GM21360 (cell line): Measurements from ENCODE around the gene RBM33.

Experiments
- ATAC-seq: cut with Tn5 transposase; IDR thresholded peaks from one replicate; pipeline ENCODE4 v1.9.1; 2021; ENCODE audit warnings: mild to moderate bottlenecking, moderate library complexity; ENCODE audit not compliant: unreplicated experiment

RBM33 gene

DNA sequence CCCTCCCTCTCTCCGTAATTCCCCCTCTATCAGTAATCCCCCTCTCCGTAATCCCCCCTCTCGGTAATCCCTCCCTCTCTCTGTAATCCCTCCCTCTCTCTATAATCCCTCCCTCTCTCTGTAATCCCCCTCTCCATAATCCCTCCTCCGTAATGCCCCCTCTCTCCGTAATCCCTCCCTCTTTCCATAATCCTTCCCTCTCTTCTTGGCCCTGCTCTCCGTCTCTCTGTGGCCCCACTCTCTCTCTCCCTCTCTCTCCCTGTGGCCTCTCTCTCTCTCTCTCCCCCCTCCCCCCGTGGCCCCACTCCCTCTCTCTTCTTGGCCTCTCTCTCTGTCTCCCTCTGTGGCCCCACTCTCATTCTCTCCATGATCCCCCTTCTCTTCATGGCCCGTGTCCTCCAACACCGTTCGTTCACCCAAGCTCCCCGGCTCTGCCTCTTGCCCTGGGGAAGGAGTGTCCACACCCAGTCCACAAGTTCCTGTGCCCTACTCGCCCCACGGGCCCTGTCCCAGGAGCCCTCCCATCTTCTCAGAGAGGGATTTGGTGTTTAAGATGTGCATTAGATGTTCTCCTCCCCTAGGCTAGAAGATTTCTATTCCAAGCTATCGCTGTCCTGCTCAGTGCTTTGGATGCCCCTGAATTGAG, 148.0 kb downstream of the RBM33 start:
- ATAC-seq = no peak

DNA sequence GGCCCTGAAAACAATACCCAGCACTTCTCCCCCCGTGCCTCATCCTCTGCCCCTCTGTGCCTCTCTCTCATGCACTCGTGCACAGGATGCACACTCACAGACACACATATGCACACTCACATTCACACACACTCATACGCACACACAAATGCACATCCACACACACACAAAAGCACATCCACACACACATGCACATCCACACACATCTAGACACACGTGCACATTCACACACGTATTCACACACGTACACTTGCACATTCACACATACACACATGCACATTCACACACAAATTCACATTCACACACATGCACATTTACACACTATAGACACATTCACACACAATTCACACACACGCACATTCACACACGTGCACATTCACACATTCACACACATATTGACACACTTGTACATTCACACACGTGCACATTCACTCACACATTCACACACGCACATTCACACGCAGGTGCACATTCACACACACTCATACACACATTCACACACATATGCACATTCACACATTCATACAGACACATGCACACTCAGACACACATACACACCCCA, 148.6 kb downstream of the RBM33 start:
- no peak for ATAC-seq

DNA sequence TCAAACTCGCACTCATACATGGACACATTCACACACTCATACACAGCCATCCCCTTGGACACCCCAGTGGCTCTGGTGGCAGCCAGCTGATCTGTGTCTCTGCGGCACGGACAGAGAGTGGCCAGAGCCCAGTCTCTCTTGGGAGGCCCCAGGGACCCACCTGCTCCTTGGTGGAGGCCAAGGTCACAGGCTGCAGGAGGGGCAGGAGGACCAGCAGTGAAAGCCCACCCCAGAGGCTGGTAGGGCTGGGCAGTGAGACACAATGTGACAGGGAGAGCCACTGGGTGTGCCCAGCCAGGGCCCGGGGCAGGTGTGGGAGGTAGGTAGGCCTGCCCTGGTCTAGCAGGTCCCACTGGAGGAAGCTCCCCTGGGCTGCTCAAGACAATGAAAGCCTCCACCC, 149.3 kb downstream of the RBM33 start:
- ATAC-seq = no peak

DNA sequence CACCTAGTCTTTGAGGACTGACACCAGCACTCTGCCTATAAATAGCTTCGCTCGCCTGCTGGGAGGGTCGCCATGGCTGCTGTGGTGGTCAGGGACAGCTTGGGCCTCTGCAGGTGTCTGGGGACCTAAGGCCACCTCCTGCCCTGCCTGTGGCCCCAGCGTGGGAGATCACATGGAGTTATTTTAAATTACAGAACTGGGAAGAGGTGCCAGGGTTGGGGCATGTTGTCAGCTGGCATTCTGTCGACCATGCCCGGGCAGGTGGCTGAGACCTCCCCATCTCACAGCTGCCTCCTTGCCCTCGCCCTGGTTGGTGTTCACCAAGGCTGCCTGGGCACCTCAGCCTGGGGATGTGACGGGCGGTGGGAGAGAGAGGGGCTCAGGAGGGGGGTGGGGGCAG, 149.7 kb downstream of the RBM33 start:
- no peak for ATAC-seq

DNA sequence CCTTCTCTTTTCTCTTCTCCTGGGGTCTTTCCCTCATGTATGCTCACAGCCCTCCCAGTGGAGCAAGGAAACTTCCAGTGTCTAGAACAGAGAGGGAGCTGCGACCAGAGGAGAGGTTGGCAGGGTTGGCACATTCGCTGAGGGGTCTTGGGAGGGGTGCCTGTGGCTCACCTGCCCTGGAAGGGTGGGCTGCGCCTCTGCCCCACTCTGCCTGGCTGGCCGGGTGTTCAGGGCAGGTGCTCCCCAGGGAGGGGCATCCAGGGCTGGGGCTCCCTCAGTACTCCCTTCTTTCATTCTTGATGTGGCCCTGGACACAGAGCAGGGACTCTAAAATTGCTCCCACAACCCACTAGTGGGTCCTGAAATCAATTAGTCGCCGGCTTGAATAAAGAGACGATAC, 150.9 kb downstream of the RBM33 start:
- no peak for ATAC-seq

DNA sequence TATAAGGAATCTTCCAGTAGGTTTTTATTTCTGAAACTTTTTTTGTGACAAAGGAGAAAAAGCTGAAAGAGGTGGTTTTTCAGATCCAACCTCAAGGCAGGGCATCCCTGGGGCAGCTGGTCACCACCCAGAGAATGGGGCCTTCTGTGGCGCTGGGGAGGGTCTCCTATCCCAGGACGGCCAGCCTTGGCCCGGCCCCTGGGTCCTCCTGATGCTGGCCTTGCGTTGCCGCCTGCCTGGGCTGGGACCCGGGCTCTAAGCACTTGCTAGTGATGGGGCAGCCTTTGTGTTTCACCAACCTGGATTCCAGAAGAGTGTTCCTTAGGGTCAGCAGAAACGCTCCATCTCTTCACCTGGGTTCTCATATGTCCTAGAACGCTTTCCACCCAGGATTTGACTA, 151.5 kb downstream of the RBM33 start:
- no peak for ATAC-seq

DNA sequence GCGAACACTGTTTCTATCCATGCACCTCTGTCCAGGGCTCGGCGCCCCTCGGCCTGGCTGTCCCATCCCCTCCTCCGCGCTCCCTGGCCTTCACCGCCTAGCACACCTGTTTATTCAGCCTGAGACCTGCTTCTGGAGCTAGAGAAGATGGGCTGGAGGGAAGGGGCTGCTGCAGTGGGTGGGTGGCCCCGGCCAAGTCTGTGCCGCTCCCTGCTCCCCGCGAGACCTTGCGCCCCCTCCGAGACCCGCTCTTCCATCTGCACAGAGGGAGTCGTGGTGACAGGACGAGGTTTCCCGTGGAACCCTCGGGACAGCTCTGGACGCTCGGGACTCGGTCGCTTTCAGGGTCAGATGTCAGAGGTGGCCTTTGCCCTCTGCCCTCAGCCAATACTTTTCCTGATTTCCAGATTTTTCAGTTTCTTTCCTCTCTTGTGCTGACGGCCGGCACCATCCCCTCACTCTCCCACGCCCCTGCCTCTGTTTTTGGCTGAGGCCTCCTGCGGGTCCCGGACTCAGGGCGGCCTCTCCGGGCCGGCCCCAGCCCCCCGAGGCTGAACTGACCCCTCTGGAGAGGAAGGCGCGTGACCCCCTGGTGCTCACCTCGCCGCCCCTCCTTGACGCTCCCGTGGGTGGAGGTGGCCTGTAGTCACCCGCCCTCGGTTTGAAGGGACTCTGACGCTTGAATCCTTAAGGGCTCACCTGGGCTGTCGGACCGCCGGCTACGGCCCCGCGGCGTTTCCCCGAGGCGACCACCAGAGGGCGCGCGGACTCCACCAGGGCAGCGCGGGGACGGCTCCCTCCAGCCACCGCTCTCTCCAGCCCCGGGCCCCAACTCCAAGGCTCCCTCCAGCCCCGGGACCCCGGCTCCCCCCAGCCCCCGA, 152.2 kb downstream of the RBM33 start:
- peak; percentile 62 for ATAC-seq

DNA sequence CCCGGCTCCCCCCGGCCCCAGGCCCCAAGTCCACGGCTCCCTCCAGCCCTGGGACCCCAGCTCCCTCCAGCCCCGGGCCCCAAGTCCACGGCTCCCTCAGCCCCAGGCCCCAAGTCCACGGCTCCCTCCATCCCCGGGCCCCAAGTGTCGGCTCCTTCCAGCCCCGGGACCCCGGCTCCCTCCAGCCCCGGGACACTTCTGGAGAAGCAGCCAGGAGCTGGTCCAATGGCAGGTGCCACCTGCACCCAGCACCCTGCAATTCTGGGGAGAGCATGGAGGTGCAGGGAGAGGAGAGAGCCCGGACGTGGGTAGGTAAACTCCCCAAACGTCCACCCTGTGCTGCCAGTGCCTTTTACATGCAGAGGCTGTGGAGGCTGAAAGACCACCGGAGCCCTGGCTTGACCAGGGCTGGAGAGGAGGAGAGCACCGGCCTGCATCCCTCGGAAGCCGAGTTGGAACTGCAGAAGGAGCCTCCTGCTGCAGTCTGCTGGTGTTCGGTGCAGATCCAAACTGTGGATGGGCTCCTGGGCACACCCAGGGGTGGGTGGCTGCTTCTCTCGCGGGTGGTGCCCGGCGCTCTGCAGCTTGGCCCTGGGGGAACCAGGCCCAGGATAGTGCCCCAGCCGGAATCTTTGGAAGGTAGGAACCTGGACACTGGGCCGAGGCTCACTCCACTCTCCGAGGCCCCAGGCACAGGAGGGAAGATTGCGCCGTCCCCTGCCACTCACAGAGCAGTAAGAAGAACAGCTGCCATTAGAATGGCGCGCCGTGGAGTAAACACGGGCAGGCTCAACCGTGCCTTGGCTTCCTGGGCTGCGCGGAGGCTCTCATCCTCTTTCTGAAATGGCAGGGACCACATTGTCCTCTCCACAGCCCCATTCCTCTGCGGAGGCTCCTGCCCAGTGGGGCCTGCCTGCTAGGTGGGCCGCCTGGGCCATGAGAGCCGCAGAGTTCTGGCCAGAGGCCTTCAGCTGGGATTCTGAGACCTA, 153.1 kb downstream of the RBM33 start:
- no peak for ATAC-seq

DNA sequence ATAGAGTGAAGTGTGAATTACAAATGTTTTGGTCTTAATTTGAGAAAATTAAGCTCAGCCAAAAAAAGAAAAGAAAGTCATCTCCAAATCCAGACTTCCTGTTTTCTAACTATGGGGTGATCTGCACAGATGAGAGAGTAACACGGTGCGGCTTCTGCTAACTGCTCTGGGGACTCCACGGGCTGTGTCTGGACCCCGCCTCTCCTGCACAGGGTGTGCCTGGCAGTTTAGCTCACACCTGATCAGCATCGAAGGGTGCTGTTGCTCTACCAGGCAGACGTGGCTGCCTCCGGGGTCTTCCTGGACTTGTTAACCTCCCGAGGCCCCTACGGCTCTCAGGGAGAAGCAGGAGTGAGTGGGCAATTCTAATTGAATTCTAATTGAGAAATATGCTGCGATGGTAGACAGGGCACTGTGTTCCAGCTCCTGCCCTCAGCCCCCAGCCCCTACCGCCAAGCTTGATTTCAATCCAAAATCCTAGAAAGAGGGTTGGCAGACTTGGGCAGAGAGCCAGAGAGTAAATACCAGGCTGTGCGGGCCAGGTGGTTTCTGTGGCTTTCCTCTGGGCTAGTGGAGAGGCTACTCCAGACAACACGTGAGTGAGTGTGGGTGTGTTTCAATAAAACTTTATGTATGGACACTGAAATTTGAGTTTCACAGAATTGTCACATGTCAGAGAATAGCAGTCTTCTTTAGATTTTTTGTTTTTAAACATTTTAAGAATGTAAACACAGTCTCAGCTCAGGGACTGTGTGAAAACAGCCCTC, 154.4 kb downstream of the RBM33 start:
- no peak for ATAC-seq

DNA sequence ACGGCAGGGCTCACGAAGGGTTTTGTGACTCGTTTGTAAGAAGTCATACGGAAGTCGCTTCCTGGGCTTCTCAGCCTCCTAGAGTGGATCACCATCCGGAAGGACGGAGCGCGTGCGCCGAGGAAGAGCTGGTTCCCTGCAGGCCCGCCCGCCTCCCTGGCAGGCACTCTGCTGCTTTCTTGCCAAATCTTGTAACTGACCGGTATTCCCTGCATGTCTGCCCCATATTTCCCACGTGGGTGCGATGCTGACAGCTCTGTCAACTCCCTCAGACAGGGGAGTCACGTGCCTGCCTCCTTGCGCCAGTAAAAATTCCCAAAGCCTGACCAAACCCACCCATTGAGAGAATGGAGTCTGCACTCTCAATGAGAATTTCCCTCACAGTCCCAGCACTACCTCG, 155.1 kb downstream of the RBM33 start:
- no peak for ATAC-seq

DNA sequence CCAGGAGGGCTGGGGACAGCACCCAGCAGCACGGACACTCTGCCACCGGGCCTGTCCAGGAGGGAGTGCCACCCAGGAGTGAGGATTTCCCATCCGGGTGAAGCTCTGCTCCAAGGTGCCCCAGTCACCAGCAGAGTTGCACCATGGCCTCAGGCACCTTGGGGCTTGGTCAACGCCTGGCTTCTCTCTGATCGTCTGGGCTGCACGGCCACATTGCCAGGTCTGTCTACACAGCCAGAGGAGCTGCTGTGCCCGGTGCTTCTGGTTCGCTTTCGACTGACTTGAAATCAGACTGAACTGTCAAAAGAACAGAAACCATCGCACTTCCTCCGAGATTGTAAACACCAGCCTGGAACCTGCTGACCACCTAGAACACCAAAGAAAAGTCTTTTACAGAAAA, 155.8 kb downstream of the RBM33 start:
- no peak for ATAC-seq

DNA sequence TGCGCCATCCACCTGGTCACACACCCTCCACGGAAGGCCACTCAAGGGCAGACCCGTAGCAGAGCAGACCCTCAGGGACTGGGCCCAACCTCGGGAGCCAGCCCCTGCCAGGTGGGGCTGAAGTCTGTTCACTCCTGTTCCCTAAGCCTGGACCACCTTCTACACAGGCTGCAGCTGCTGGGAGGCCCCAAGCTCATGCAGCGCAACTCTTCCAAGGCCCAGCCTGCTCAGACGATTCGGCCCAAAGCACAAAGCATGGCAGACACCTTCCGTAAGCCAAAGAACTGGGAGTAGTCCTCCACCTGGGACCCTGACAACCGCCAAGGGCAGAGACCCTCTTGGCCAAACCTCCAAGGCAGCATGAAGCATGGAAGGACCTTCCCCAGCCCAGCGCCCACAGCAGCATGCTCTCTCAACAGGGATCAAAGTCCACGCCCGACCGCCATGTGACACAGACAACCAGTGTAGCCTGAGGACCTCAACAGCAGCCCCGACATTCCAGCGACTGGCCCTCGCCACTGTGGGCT, 156.3 kb downstream of the RBM33 start:
- ATAC-seq = no peak

DNA sequence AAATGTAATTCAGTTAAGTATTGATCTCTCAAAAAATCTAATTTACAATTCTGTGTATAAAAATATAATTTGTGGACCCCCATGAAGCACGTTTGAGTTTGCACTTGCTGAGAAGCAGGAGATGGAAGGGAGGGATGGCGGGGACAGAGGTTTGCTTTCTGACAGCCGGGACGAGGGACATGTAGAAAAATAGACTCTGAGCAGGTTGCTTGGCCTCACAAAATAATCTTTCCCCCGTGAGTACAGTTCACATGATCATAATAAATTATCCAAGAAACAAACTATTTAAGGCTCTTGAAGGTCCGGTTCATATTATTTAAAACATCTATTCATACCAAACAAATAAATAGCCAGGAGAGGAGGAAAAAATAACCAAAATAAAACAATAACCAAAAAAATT, 157.8 kb downstream of the RBM33 start:
- no peak for ATAC-seq

DNA sequence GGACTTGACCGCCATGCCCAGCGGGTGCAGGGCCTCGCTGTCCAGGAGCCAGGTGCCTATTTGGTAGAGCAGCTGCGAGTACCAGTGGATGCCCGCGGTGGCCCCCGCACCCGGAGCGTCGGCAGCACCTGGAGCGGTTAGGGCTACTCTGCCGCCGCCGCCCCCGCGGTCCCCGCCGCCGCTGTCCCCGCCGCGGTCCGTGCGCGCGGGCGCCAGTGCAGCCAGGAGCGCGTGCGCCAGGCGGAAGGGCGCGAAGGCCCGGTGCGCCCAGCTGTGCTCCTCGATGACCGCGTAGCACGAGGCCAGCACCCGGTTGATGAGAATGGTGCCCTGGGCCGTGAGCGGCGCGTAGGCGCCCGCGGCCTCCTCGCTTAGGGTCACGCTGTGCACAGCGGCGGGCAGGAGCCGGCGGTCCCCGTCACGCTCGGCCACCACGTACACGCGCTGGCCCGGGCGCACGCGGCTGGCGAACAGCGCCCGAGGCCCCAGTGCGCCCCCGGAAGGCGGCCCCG, 158.5 kb downstream of the RBM33 start:
- no peak for ATAC-seq

DNA sequence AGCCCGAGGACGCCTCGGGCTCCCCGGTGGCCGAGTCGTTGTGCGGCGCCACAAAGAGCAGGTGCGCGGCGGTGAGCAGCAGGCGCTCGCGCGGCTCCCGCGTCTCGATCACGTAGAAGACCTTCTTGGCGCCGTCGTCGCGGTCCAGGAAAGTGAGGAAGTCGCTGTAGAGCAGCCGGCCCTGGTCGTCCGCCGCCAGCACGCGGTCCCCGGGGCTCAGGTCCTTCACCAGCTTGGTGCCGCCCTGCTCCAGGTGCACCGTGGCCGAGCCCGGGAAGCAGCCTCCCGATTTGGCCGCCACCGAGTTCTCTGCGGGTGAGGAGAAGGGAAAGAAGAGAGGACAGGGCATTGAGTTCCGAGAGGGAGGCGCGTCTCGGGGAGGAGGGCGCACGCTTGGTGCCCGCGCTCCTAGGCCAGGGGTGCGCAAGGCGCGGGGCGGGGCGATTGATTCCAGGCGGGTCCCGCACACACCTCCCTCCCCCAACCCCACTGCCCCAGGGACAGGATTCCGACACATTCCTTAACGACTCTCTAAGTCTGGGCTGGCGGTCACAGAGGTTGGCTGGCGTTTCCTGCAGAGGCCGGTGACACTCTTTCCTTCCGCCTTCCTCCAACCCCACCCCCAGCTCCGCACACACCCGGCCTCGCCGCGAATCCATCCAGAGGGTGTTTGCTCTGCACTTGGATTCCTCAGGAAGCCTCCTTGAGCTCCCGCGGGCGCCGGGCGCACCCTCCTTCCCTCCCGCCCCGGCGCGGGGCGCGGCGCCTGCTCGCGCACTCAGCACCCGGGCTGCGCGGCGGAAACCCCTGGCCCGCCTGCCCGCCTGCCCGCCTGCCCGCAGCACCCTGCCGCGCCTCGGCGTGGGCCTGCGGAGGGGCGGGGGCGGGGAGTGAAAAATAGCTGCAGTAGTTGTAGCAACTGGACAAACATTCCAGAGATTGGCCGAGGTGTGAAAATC, 159.2 kb downstream of the RBM33 start:
- no peak for ATAC-seq

DNA sequence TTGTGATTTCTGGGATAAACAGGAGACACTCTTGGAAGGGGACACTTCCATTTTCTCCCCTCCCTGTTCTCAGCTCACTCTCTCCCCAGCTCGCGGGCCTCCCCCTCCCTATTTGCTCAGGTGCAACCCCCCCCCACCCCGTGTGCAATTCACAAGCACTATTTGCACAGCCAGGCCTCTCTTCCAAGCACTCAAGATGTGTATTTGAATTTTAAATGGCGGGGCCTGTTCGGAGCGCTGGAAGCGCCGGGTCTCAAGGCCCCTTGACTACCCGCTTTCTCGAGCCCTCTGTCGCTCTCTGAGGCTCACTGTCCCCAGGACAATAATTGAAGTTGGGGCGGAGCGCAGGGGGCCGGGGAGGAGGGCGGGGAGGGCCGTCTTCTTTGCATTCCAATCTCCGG, 160.0 kb downstream of the RBM33 start:
- no peak for ATAC-seq

DNA sequence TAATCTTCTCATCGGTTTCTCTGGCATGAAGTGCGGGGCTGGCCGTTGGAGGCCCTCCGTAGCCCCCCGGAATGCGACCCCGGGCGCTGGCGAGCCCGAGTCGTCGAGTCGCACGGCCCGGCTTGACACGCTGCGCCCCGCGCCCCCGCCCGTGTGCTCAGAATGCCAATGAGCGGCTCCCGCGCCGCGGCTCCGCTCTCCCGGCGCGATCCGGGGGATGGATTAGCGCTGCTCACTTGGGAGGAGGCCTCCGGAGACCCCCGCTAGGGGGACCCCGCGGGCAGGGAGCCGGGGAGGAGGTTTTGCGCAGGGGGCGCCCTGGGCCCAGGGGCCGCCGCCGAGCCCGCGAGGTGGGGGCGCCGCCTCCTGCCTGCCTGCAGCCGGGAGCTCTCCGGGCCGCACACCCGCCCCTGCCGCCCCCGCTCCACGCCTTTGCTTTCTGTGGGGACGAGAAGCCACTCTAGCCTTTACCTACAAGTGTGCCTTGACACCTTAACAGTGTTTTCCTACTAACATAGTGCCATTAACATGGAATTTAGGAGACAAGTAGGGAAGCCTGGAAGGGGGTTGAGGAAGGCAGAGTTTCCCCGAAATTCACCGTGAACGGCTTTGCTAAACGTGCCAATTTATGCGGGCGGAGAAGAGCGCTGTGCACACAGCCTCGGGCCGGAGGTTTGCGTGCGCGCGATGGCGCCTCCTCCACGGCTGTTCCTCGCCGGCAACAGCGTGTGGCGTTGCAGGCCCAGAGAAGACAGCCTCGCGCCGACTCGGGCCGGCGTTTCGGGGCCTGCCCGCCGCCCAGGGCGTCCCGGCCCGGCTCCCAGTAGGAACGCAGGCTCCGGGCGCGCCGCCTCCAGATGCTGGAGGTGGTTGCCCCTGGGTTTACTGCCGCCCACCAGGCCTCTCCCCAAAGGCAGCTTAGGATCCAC, 160.7 kb downstream of the RBM33 start:
- no peak for ATAC-seq

DNA sequence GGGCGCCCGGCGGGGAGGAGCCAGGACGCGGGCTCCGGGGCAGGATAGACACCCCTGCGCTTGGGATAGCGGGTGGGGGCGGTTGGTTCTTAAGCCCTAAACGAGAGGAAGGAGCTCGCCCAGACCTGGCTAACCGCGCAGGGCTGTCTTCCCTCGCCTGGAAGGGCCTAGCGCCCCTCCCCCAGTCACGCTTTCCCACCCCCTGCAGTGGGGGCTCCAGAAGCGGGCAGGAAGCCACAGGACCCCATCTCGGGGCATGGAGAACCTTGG, 161.3 kb downstream of the RBM33 start:
- no peak for ATAC-seq
